ENCODE data around the gene ARF3.

- TF ChIP-seq POLR2A (IDR thresholded peaks at IDR 0.05) (no peak), CTCF (IDR thresholded peaks at IDR 0.05) (peak in 4 of 6 experiments; percentile 49 to 74 (median 62))
Observed at GRCh38 chr12:48903982-48904411, 53.3 kb downstream of the ARF3 start.
